Measurements from ENCODE around the gene SPOCK3.
"Not testable (repeated sequence)": the region's sequence is repeated elsewhere in the genome, so short reads cannot be mapped to it uniquely, and the experiment has no call there.

SPOCK3 gene

DNA sequence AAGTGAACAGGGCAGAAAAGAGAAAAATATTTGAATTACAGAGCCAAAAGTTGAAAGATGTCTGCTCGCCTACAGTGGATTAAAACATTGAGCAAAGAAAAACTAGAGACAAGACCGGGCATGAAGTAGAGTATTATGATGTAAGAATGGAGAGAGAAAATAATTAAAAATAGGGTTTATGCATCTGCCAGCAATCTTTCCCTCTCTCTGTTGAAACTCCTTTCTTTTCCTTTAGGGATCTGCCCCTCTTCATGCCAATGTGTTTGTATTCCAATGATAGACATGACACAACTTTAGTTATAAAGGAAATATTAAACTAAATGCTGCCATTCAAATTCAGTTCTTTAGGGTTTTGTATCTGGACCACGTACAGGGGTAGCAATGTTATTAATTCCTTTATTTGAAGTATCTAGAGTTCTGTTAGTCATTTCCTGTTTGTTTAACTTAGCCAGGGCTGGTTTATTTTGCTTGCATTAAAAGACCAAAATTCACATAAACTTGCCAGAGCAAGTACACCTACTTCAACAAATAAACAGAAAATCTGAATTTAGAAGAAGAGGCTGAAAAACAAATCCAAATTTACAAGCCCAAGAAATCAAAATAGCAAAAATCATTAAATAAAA, 202.6 kb downstream of the SPOCK3 start:
- DNase-seq, result no peak

DNA sequence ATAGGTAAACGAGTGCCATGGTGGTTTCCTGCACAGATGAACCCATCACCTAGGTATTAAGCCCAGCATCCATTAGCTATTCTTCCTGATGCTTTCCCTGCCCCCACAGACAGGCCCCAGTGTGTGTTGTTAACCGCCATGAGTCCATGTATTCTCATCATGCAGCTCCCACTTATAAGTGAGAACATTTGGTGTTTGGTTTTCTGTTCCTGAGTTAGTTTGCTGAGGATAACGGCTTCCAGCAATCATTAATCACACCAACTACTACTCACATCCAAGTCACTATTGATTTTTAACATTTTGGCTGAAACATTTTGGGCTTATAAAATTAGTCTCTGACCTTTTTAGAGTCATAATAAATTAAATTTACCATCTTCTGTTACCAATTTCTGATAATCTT, 205.3 kb downstream of the SPOCK3 start:
- DNase-seq, result no peak

DNA sequence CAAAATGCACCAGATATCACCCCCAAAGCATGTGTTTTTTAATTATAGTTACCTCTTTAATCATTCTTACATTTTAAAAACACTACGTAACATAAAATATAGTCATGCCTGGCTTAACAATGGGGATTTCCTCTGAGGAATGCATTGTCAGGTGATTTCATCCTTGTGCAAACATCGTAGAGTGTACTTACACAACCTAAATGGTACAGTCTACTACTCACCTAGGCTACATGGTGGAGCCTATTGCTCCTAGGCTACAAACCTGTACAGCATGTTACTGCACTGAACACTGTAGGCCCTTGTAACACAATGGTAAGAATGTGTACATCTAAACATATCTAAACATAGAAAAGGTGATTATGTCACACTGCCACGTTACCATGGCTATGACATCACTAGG, 208.6 kb downstream of the SPOCK3 start:
- DNase-seq, result no peak

DNA sequence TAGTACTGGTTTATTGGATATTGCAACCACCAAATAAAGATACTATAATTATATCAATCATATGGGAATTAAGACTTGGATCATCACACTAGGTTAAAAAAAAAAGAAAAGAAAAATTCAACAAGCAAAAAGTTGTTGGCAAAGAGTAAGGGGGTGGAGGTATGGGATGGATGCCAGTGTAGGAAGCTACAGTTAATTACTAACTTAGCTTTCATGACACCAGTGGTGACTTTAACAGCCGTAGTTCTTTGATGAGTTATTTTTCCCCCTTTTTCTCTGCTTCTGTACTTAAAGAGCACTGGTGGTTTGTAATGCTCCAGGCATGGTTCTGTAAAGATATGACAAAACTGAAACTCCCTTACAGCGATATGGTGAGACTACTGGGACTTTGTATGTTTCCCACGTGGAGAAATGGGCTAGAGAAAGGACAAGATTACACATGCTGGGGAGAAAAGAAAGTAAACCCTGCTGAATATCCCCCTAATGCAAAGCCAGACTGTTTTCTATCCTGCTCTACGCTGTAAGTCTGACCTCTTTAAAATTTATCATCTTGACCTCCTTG, 210.8 kb downstream of the SPOCK3 start:
- no peak for DNase-seq

DNA sequence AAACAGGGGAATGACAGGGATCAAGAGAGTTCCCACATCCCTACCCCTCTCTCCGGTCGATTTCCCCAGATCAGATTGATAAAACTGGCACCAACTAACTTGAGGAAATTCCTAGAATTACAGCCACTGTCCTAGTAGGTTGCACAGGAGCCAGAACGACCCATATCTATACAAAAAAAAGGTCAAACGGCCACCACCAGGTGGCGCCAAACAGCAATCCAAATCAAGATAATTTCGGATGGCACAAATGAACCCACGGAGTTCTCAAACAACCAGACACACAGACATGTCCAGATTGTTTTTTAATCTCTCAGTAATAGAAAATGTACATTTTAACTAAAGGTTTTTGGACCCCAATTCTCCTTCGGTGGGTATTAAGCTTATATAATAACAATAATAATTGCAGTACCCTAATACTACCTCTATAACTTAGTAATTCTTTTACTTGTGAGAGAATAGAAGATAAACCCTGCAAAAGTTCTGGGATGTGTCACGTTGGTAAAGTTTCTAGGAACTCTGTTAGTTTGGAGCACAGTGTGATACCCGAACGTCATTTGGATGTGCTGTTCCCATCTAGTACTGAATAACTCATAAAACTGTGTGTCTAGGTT, 212.6 kb downstream of the SPOCK3 start:
- DNase-seq, result peak; percentile 13

DNA sequence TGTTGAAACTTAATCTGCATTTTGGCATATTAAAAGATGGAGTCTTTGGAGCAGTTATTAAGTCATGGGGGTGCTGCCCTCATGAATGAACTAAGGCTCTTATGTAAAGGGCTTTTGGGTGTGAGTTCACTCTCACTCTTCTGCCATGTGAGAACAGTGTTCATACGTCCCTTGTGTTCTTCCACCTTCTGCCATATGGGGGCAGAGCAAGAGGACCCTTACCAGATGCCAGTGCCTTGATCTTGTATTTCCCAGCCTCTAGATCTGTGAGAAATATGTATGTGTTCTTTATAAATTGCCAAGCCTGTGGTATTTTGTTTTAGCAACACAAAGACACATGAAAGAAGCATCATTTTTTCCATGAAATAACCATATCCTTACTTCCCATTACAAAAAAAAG, 213.9 kb downstream of the SPOCK3 start:
- no peak for DNase-seq

DNA sequence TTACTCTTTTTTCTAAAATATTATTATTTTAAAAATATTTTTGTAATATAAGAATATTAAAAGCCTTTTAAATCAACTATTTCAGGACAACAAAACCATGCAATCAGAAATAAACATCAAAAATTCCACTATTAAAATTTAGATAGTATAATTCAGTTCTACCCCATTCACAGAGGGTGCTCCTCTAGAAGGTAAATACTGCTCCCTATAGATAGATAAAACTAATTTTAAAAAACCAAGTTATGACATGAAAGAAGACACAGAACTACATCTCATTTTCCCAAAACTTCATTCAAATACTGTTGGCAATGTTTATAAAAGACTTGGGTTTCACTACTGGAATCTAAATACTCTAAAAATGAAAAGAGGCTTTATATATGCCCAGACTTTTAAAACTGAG, 219.3 kb downstream of the SPOCK3 start:
- no peak for DNase-seq

DNA sequence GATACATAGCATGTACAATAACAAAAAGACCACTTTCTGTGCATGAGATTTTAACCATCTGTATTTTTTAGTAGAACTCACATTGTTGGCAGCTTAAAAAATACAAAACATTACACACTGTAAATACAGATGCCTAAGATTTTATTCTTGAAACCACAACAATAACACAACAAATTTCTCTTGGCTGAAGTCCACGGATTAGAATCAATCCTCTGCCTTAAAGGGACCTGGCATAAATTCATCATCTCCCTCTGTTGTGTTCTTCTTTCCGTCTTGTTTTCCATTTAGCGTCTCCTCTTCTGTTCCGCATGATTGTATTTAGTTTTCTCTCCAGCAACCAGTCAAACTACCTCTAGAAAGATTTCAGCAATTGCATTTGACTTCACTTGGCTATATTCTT, 231.0 kb downstream of the SPOCK3 start:
- DNase-seq, result no peak

DNA sequence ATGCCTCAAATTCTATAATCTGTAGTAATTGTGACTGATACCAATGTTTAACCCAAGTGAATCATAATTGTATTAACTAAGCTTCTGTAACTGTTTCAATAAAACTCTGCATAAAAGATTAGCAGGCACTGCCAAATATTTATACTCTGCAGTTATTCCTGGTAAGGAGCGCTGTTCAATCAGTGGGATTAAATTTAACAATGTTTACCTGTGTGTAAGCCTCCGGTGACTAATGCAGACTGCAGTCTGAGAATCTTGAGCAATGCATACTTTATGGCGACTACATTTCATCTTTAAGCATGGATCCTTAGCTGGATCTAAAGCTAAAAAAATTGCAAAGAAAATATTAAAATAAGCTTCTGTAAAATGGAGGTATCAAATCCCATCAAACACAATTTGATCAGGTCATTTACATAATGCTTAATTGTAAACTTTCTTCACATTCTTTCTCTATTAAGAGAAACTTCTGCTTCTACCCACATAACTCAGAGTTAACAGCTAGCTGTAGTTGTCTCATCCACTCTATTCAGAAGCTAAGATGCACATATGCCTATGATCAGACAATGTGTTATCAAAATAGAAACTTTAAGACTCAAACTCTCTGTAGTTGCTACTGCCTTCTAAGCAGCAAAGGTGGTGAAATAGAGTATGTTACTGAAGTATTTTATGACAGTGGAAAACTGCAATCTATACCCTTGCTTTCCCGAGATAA, 234.0 kb downstream of the SPOCK3 start:
- no peak for DNase-seq

DNA sequence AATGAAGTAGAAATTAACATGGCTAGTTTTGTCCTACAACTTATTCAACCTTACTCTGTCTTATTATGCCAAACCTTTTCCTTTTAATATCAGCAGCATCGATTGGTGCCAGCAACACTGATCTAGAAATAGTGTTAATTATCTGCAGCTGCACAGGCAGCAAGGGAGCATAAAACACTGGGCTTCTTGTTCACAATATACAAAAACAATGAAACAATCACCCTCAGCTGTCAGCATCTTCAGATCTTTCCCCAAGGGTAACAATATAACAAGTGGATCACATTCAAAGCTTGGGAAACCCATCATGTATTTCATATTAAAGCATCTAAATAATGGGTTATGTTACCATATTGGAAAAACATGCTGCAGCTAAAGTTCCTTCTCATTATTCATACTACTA, 238.1 kb downstream of the SPOCK3 start:
- no peak for DNase-seq

DNA sequence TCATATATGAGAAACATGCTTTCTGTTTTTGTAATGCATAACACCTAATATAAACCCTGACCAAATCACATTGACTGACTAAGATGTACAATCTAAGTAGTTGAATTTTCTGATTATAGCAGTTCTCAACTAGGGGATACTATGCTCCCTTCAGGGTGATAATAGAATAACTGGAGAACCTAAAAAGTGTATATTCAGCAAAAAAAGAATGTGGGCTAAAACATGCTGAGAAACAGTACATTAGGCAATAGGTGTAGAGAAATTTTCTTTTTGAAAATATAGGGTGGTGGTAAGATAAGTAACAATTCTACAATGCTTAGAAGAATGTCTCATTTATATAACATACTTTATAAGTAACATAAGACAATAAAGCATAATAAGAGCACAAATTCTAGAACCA, 239.6 kb downstream of the SPOCK3 start:
- DNase-seq, result no peak

DNA sequence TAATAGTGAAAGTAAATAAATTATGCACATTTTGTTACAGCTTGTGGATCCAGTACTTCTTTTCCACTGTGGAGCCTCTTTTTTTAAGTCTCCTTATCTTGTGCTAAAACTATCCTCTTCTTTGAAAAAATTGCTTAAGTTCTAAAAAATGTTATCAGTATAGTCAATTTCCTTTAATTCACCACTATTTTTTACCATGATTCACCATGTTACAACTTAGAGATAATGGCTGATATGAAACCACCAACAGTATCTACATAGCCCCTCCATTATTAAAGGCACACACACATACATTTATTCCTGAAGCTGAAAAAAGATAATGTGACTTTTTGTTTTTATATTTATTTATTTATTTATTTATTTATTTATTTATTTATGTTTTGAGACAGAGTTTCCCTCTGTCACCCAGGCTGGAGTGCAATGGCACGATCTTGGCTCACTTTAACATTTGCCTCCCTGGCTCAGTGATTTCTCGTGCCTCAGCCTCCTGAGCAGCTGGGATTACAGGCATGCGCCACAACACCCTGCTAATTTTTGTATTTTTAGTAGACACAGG, 243.2 kb downstream of the SPOCK3 start:
- no peak for DNase-seq

DNA sequence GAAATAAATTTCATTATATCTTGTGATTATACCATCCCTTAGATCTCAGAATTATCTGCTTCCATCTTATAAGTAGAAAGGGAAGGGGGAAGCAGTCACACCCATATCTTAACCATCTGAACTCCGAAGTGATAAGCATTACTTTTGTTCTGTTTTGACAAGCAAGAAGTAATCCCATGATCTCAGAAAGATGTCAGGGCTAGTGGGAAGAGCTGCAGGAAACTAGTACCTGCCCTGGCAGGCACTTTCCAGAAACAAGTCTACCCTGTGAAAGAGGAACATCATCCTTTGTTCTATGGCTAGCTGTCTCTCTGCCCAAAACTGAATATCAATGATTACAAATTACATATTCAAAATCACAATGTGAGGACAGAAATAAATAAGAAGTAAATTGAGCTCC, 244.4 kb downstream of the SPOCK3 start:
- no peak for DNase-seq

DNA sequence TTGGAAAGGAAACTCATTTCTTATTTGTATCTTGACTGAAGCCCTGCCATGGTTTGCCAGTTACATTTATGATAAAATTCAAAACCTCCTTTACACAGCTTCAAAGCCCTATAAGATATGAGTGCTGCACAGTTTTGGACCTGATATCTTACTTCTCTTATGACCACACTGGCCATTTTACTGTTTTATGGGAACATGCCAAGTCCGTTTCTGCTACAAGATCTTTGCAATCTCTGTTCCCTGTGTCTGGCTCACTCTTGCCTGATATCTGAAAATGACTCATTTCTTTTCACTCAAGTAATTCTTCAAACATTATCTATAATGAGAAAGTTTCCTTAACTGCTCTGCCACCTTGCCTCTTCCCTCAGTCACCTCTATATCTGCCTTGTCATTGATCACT, 247.3 kb downstream of the SPOCK3 start:
- no peak for DNase-seq

DNA sequence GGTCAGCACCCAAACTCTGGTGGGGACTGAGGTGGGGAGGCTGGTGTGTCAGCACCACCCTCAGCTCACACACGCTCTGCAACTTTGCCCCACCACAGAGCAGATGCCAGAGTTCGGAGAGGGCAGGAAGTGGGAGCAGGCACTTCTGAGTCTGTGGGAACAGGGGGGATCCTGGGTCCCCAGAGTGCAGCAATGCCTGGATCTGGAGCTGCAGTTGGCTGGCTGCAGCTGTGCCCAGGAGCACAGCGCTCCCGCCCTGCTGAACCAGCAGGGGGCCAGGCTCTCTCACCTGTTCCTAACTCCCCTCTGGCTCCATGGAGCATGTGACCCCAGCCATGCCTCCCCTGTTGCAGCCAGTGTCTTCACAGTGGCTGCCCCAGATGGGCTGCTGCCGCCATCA, 252.4 kb downstream of the SPOCK3 start:
- DNase-seq, result no peak

DNA sequence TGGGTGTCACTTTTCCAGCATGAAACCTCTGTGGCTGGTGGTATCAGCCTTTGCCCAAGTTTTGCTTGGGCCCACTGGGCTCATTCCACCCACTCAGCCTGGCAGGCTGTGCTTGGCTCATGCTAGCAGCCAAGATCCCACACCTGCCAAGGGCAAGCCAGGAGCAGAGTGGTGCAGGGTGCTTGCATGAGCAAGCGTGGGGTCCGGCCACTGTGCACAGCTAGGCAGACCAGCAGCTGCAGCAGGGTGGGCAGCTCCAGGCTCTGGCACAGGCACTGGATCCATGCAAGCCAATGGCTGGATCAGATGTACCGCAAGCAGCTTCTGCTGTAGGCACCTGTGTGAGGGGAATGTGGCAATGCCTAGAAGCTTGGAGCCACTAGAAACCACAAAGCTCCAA, 253.9 kb downstream of the SPOCK3 start:
- no peak for DNase-seq

DNA sequence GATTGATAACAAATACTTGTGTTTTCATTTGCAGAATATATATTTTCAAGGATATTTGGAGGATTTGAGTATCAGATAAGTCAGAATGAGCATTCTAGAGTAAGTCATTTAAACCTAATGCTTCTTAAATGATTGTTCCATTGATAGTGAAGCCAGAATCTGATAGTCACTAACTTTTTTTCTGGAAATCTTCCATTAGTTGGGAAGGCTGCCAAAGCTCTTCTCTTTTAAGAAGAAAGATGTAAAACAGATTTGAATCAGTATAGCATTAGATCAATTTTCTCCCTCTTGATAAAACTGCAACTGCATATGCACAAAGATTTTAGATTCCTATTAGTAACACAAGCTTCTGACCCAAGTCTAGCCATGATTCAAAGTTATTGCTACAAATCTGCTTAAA, 256.7 kb downstream of the SPOCK3 start:
- no peak for DNase-seq

DNA sequence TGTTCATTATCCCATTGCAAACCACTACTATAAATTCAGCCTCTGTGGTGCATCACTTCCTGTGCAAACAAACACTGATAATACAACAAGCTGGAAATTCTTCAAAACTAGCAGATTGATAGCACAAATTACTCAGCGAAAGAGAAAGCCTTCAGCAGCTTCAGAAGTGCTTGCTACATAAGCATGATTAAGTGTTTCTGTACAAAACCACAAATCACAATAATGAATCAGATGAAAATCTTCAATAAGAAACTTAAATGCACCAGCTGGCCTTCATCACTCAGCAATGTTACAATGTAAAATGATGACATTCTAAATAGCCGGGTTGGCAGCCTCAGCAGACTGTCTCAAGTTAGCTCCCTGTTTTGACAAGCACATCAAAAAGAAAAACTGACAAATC, 262.2 kb downstream of the SPOCK3 start:
- no peak for DNase-seq

DNA sequence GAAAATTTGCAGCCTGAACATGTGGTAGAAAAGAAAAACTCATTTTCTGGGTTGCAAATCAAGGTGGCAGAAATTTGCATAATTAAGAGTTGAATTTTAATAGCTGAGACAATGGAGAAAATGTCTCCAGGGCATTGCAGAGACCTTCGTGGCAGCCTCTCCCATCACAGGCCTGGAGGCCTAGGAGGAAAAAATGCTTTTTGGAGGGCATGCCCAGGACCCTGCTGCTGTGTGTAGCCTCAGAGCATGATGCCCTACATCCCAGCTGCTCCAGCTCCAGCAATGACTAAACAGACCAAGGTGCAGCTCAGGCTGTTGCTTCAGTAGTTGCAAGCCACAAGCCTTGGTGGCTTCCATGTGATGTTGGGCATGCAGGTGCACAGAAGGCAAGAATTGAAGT, 266.1 kb downstream of the SPOCK3 start:
- not testable (repeated sequence) for DNase-seq

DNA sequence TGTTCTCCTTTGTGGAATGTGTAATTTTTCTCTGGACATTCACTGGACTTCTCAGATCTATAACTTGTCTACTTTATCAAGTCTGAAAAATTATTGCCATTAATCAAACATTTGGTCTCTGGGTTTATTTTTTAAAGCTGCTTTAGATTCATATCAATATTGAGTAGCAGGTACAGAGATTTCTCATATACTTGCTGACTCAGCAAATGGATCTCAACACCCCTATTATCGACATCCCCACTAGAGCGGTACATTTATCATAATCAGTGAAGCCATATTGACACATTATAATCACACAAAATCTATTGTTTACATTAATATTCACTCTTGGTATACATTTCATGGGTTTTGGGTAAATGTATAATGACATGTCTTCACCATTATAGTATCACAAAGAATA, 268.7 kb downstream of the SPOCK3 start:
- no peak for DNase-seq

DNA sequence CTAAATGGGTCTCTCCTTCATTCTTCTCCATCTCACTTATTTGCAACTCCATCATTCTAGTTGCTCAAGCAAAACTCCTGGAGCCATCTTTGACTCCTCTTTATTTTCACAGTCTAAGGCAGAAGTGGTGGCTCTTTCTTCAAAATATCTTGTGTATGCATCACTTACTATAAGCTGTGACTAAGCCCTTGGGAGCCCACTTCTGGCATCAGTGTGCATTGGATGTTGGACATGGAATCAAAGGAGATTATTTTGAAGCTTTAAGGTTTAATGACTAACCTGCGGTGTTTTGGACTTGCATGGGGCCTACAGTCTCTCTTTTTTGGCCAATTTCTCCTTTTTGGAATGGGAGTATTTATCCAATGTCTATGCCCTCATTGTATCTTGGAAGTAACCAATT, 276.8 kb downstream of the SPOCK3 start:
- no peak for DNase-seq

DNA sequence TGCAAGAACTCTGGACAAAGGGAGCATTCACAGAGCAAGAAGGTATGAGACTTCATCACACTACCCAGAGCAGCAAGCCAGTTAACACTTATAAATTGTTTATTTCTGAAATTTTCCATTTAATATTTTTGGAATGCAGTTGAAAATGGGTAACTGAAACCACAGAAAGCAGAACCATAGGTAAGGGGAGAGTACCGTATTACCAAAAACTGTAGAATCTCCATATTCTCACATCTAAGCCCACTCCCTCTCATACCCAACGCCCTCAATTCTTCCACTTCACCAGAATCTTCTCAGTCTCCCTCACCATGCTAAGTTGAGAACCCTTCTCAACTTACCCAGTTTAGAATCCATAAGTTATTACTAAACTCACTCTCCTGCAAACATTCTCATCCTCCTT, 277.8 kb downstream of the SPOCK3 start:
- no peak for DNase-seq

DNA sequence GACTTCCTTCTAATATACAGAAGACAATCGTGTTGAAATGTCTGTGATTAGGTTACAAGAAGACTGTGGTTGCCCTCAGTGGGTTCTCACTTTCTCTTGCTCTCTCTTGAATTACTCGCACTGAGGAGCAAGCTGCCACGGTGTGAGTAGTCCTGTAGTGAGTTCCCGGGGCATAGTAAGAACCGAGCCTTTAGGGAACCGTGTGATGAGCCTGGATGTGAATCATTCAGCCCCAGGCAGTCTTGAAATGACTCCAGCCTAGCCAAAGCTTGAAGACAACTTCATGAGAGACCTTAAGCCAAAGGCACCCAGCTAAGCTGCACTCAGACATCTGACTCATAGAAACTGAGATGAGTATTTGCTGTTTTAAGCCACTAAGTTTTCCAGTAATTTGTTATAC, 292.7 kb downstream of the SPOCK3 start:
- no peak for DNase-seq

DNA sequence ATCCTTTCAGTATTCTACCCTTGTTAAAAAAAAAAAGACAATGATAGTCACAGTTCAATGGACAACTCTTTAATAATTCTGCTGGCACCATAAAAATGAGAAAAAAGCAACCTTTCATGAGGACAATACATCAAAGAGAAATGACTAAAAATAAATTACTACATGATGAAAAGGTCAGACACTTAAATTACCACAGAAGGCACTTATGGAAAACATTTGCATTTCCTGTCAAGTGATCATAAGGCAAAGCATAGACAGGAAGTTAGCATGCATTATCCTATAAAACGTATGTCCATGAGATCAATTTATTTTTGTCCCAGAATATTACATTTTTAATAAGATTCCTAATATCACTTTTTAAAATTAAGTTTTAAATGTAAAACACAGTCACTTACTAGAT, 303.8 kb downstream of the SPOCK3 start:
- DNase-seq, result no peak

All from NCI-H2171 treated with DMSO at 0.1 percent for 48 hours (cell line).